ENCODE data around the gene KIT. TPM values are rescaled to one million over a fixed set of nuclear protein-coding genes. Genes with fewer than 3 reads are reported as not detected.

The KIT gene
- polyA plus RNA-seq, 1 experiment, result 3.3 TPM

DNA sequence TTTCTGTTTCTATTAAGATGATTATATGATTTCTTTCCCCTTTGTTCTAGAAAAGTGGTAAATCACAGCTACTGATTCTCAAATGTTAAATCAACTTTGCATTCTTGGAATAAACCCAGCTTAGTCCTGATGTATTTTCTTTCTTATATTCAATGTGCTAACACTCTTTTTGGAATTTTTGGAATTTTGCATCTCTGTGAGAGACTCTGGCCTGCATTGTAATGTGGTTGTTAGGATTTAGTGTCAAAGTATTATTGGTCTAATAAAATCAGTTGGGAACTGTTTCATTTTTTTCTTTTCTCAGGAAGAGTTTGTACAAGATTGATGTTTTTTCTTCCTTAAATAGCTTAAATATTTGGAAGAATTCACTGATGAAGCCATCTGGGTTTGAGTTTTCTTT lies 109.6 kb downstream of the KIT start:
- TF ChIP-seq, protein P1, sequence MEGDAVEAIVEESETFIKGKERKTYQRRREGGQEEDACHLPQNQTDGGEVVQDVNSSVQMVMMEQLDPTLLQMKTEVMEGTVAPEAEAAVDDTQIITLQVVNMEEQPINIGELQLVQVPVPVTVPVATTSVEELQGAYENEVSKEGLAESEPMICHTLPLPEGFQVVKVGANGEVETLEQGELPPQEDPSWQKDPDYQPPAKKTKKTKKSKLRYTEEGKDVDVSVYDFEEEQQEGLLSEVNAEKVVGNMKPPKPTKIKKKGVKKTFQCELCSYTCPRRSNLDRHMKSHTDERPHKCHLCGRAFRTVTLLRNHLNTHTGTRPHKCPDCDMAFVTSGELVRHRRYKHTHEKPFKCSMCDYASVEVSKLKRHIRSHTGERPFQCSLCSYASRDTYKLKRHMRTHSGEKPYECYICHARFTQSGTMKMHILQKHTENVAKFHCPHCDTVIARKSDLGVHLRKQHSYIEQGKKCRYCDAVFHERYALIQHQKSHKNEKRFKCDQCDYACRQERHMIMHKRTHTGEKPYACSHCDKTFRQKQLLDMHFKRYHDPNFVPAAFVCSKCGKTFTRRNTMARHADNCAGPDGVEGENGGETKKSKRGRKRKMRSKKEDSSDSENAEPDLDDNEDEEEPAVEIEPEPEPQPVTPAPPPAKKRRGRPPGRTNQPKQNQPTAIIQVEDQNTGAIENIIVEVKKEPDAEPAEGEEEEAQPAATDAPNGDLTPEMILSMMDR (IDR thresholded peaks at IDR 0.05; ENCODE audit: insufficient read depth, low read depth, low read length), result no peak
- Histone ChIP-seq H3K36me3 (ENCODE audit: control insufficient read depth, insufficient read depth, low read length) (no peaks in the 10 kb centered on the region), H3K27me3 (ENCODE audit: control insufficient read depth, insufficient read depth, low read length) (peaks cover 4% of the 10 kb centered on the region), H3K4me3 (ENCODE audit: low read depth, low read length) (no peak overlapping the region)
- CTCF ChIA-PET, result interaction anchor here (1.3 kb wide), 2 partner anchors 13 to 17 kb away, joined by 3 read pairs; no protein-coding TSS in a partner anchor
- POLR2A ChIA-PET, result no interaction called here
- peak; percentile 31 for DNase-seq (ENCODE audit: low read depth)

DNA sequence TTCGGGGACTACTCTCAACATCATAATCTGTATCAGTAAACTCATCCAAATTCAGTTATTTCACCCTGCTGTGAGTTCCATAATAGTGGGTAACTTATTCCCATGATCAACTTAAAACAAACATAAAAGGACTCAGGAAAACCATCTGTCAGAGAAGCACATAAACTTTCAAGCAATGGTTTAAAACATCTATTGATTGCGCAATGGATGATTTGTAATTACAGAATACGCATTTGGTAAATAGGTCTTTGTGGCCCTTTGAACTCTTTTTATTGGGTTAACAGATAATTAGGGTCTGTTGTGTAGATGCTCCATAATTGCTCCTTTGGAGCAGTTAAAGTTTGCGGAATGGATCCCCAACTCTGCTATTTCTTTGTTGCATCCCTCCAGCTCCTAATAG lies 115.3 kb downstream of the KIT start:
- H3K4me3 ChIP-seq (ENCODE audit: low read depth, low read length), result no peak overlapping the region
- H3K27me3 ChIP-seq (ENCODE audit: control insufficient read depth, insufficient read depth, low read length), result peaks cover 4% of the 10 kb centered on the region
- ChIA-PET POLR2A (no interaction called here), CTCF (no interaction called here)
- no peaks in the 10 kb centered on the region for H3K36me3 ChIP-seq (ENCODE audit: control insufficient read depth, insufficient read depth, low read length)
- TF ChIP-seq, protein P1 (IDR thresholded peaks at IDR 0.05; ENCODE audit: insufficient read depth, low read depth, low read length), result no peak
- no peak for DNase-seq (ENCODE audit: low read depth)

DNA sequence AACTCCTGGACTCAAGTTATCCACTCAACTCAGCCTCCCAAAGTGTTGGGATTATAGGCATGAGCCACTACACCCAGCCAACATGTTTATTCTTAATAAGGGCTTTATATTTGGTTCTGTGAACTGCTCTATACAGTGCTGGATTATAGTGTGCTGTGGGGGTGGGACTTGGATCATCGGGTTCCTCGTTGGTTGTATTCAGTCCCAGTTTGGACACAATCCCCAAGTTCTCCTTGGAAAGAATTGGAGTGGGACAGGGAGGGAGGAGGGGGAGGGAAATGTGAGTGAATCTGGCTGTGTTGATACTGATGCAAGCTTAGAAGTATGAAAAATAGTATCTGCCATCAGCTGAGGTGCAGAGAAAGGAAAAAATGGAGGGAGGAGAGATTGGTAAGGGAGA lies 121.3 kb downstream of the KIT start:
- Histone ChIP-seq H3K4me3 (ENCODE audit: low read depth, low read length) (no peak overlapping the region), H3K27me3 (ENCODE audit: control insufficient read depth, insufficient read depth, low read length) (no peaks in the 10 kb centered on the region; the same call in 1 of the 2 replicates), H3K36me3 (ENCODE audit: control insufficient read depth, insufficient read depth, low read length) (no peaks in the 10 kb centered on the region)
- TF ChIP-seq, protein P1 (IDR thresholded peaks at IDR 0.05; ENCODE audit: insufficient read depth, low read depth, low read length), result no peak
- DNase-seq (ENCODE audit: low read depth), result no peak
- CTCF ChIA-PET, result interaction anchor here (1.2 kb wide), 1 partner anchor 33 kb away, joined by 3 read pairs; no protein-coding TSS in a partner anchor
- POLR2A ChIA-PET, result no interaction called here

DNA sequence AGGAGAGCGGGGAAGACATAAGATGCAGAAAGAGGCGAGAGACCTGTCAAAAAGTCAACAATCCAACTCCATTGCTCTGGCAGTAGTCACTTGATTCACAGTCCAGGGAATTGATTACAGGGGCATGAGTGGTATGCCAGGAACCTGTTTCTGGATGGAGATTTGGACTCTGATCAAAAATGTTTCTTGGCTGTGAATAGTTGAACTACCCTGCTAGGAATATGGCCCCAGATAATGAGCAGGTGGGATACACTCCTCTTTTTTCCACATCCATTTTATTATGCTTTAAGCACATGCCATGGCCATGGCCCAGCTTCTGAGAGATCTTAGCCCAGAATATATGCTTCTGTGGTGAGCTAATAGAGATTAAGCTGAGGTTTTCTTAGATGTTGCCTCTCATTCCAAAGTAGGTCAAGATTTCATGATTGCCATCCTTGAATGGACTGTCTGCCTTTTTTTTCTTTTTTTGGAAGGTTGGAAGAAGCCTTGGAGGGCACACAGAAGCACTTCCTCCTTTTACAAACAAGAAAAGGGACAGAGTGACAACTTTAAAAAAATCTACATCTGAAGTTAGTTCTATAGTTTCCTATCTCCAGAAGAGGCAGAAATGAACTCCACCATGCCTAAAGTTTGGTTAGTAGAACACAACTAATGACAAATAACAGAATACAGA lies 121.9 kb downstream of the KIT start:
- TF ChIP-seq, protein P1 (IDR thresholded peaks at IDR 0.05; ENCODE audit: insufficient read depth, low read depth, low read length), result no peak
- no peak overlapping the region for H3K4me3 ChIP-seq (ENCODE audit: low read depth, low read length)
- no peak for DNase-seq (ENCODE audit: low read depth)
- H3K36me3 ChIP-seq (ENCODE audit: control insufficient read depth, insufficient read depth, low read length), result no peaks in the 10 kb centered on the region
- H3K27me3 ChIP-seq (ENCODE audit: control insufficient read depth, insufficient read depth, low read length), result no peaks in the 10 kb centered on the region; the same call in 1 of the 2 replicates
- POLR2A ChIA-PET, result no interaction called here
- CTCF ChIA-PET, result interaction anchor here (1.2 kb wide), 1 partner anchor 33 kb away, joined by 3 read pairs; no protein-coding TSS in a partner anchor

DNA sequence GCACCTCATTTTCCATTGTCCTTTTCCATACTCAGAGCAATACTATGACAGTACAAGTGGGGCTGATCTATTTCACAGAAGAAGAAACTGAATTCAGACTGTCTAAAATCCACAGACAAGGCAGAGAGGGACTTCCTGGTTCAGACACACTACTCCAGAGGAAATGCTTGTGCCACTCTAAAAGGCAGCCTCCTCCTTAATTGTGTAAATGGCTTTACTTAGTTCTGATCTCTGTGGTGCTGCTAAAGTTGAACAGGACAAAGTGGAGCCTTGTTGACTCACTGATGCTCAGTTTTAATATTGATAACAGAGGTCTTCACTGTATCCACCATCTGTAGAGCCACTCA lies 122.4 kb downstream of the KIT start:
- TF ChIP-seq, protein P1 (IDR thresholded peaks at IDR 0.05; ENCODE audit: insufficient read depth, low read depth, low read length), result no peak
- Histone ChIP-seq H3K4me3 (ENCODE audit: low read depth, low read length) (no peak overlapping the region), H3K27me3 (ENCODE audit: control insufficient read depth, insufficient read depth, low read length) (no peaks in the 10 kb centered on the region; the same call in 1 of the 2 replicates), H3K36me3 (ENCODE audit: control insufficient read depth, insufficient read depth, low read length) (no peaks in the 10 kb centered on the region)
- no peak for DNase-seq (ENCODE audit: low read depth)
- ChIA-PET POLR2A (no interaction called here), CTCF (no interaction called here)
